SK-N-MC (cell line): ENCODE results near the gene PCSK4.

Experiments
- EZH2 ChIP-seq: fragments of 200-600 bp; sonication (generic); IDR thresholded peaks from one replicate; pipeline ENCODE4 v1.6.1; 2017; ENCODE audit warnings: antibody characterized with exemption
- FOXP2 ChIP-seq: optimal IDR thresholded peaks from 2 replicates; pipeline ENCODE3; 2011; ENCODE audit warnings: mild to moderate bottlenecking, moderate library complexity; ENCODE audit not compliant: insufficient read depth; ENCODE audit errors: extremely low read length, control extremely low read depth
- POLR2AphosphoS5 ChIP-seq: IDR thresholded peaks from 2 replicates; pipeline ENCODE4 v1.6.1; 2012; ENCODE audit warnings: mild to moderate bottlenecking, low read depth, low read length, borderline replicate concordance

DNA sequence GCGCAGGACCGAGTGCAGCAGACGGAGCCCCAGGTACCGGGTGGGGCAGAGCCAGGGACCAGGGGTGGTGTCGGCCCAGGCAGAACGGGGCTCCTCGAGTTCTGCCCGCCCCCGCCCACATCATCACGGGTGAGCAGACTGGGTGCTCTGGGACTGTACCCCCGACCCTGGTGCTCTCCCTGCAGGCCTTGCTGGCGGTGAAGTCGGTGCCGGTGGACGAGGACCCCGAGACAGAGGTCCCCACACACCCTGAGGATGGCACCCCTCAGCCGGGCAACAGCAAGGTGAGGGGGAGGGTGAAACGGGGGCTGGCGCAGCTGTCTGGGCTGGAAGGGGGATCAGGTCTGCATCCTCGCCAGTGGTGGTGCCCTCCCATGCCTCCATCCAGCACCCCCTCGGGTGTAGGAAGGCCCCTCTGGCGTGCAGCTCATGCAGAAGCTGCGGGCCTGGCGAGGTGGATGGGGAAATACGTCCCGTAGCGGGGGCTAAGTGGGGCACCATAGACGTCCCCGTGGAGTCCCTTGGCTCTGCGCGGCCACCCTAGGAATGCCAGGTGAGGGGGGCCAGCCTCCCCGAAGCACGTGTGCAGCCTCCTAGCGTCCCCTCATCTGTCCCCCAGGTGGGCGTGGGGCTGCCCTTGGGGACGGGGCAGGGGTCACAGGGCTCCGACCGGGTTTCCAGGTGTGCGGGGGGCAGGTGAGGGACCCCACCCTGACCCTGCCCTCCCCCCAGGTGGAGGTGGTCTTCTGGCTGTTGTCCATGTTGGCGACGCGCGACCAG is 33.8 kb downstream of the PCSK4 start:
- TF ChIP-seq EZH2 (no peak), POLR2AphosphoS5 (no peak), FOXP2 (no peak)
